Right lobe of liver (tissue), 4 donors: ENCODE results near the gene CTPS1.

Experiments used
- CTCF ChIP-seq, 4 donors: fragments of 200-600 bp in 3 of 4; fragments of 450-650 bp in 1 of 4; IDR thresholded peaks; one replicate each; pipeline versions ENCODE4 v1.5.1 to v1.8.0; 2016 to 2022; ENCODE audit warnings: antibody characterized with exemption in 4 of 4, mild to moderate bottlenecking in 2 of 4
- POLR2A ChIP-seq: fragments of 450-650 bp; IDR thresholded peaks from one replicate; pipeline ENCODE4 v1.6.1; 2017; ENCODE audit warnings: antibody characterized with exemption, mild to moderate bottlenecking
- donor health status: DM: no; HTN: no; CAD: no.
- donor health status: DM: no; HTN: no; CAD: no.
- donor health status: DM: no; HTN: yes; CAD: no.

- TF ChIP-seq CTCF (IDR thresholded peaks at IDR 0.05) (no peak), POLR2A (no peak)
Measured at GRCh38 chr1:40958210-40958609, 21.3 kb upstream of the CTPS1 start.
